HG02678 (cell line): Measurements from ENCODE around the gene SPIN1.

Experiments
- ATAC-seq: cut with Tn5 transposase; IDR thresholded peaks from one replicate; pipeline ENCODE4 v1.9.1; 2021; ENCODE audit warnings: mild to moderate bottlenecking, moderate library complexity; ENCODE audit not compliant: unreplicated experiment

The SPIN1 gene

GRCh38 chr9:88488166-88488565 is 99.9 kb downstream of the SPIN1 start:
- no peak for ATAC-seq

GRCh38 chr9:88494983-88495721 is 106.9 kb downstream of the SPIN1 start:
- ATAC-seq = no peak

GRCh38 chr9:88497224-88497623 is 109.0 kb downstream of the SPIN1 start:
- no peak for ATAC-seq

- no peak for ATAC-seq
Measured at GRCh38 chr9:88498880-88499279, 110.6 kb downstream of the SPIN1 start.

GRCh38 chr9:88501086-88501485 is 112.8 kb downstream of the SPIN1 start:
- ATAC-seq = no peak

GRCh38 chr9:88502552-88503034 is 114.3 kb downstream of the SPIN1 start:
- ATAC-seq = no peak

- no peak for ATAC-seq
Measured at GRCh38 chr9:88503081-88503844, 115.0 kb downstream of the SPIN1 start.

GRCh38 chr9:88503845-88504764 is 115.9 kb downstream of the SPIN1 start:
- no peak for ATAC-seq

- ATAC-seq = no peak
Measured at GRCh38 chr9:88508326-88508725, 120.1 kb downstream of the SPIN1 start.

GRCh38 chr9:88511906-88512305 is 123.7 kb downstream of the SPIN1 start:
- no peak for ATAC-seq

- ATAC-seq = no peak
Measured at GRCh38 chr9:88514247-88514646, 126.0 kb downstream of the SPIN1 start.

GRCh38 chr9:88521308-88521707 is 133.1 kb downstream of the SPIN1 start:
- ATAC-seq = no peak

GRCh38 chr9:88522360-88522759 is 134.1 kb downstream of the SPIN1 start:
- no peak for ATAC-seq

GRCh38 chr9:88523056-88523455 is 134.8 kb downstream of the SPIN1 start:
- no peak for ATAC-seq

GRCh38 chr9:88524911-88525310 is 136.7 kb downstream of the SPIN1 start:
- no peak for ATAC-seq

GRCh38 chr9:88527618-88528017 is 139.4 kb downstream of the SPIN1 start:
- ATAC-seq = no peak
